H9 (cell line): Measurements from ENCODE around the gene ZFYVE28. TPM values are rescaled to one million over a fixed set of nuclear protein-coding genes. Genes with fewer than 3 reads are reported as not detected.
A peak's percentile ranks its signal among the peaks of the same experiment; 100 is the strongest.

Experiments used
- DNase-seq: peaks from one replicate; pipeline ENCODE4 v3.0.0-alpha.2; 2017
- H2AFZ ChIP-seq: one replicate; pipeline ENCODE4 v1.6.1; 2013; ENCODE audit warnings: mild to moderate bottlenecking, low read length, control low read depth, moderate library complexity
- H2AK5ac ChIP-seq: 2 replicates; pipeline ENCODE4 v1.6.1; 2013; ENCODE audit warnings: low read length, control low read depth, mixed read lengths; ENCODE audit not compliant: insufficient read length
- H2BK120ac ChIP-seq: one replicate; pipeline ENCODE4 v1.6.1; 2013; ENCODE audit warnings: low read depth, mild to moderate bottlenecking, low read length, control low read depth, inconsistent platforms; ENCODE audit not compliant: poor library complexity, severe bottlenecking
- H2BK12ac ChIP-seq: 2 replicates; pipeline ENCODE4 v1.6.1; 2013; ENCODE audit warnings: low read length, control low read depth, mixed read lengths, low read depth; ENCODE audit not compliant: insufficient read length
- H2BK15ac ChIP-seq: 2 replicates; pipeline ENCODE4 v1.6.1; 2013; ENCODE audit warnings: low read depth, low read length, control low read depth
- H2BK20ac ChIP-seq: one replicate; pipeline ENCODE4 v1.6.1; 2013; ENCODE audit warnings: low read depth, mild to moderate bottlenecking, low read length, control low read depth, inconsistent platforms; ENCODE audit not compliant: poor library complexity, severe bottlenecking
- H2BK5ac ChIP-seq: 2 replicates; pipeline ENCODE4 v1.6.1; 2013; ENCODE audit warnings: low read length, control low read depth, mixed read lengths; ENCODE audit not compliant: insufficient read length
- H3K14ac ChIP-seq: 2 replicates; pipeline ENCODE4 v1.6.1; 2013; ENCODE audit warnings: low read length, control low read depth; ENCODE audit not compliant: insufficient read depth
- H3K18ac ChIP-seq: 2 replicates; pipeline ENCODE4 v1.6.1; 2013; ENCODE audit warnings: low read depth, mild to moderate bottlenecking, mixed read lengths, low read length, control low read depth; ENCODE audit not compliant: insufficient read length
- H3K23ac ChIP-seq: 2 replicates; pipeline ENCODE4 v1.6.1; 2013; ENCODE audit warnings: low read length, control low read depth, mixed read lengths, low read depth; ENCODE audit not compliant: insufficient read length
- H3K23me2 ChIP-seq: 2 replicates; pipeline ENCODE4 v1.6.1; 2013; ENCODE audit warnings: low read depth, mild to moderate bottlenecking, mixed read lengths, low read length, control low read depth; ENCODE audit not compliant: insufficient read length, poor library complexity, severe bottlenecking
- H3K27ac ChIP-seq: 2 replicates; pipeline ENCODE4 v1.5.1; 2013; ENCODE audit warnings: low read length, control low read depth, mixed read lengths, low read depth; ENCODE audit not compliant: insufficient read length
- H3K27me3 ChIP-seq: 2 replicates; pipeline ENCODE4 v1.6.1; 2013; ENCODE audit warnings: low read length, control low read depth, inconsistent platforms; ENCODE audit not compliant: insufficient read depth
- H3K4ac ChIP-seq: 2 replicates; pipeline ENCODE4 v1.6.1; 2013; ENCODE audit warnings: low read depth, mild to moderate bottlenecking, control low read depth, inconsistent platforms, low read length, moderate library complexity
- H3K4me1 ChIP-seq: 2 replicates; pipeline ENCODE4 v1.6.1; 2013; ENCODE audit warnings: low read length, control low read depth, inconsistent platforms; ENCODE audit not compliant: insufficient read depth
- H3K4me2 ChIP-seq: 2 replicates; pipeline ENCODE4 v1.6.1; 2013; ENCODE audit warnings: low read length, control low read depth, mixed read lengths; ENCODE audit not compliant: insufficient read length, insufficient read depth
- H3K56ac ChIP-seq: 2 replicates; pipeline ENCODE4 v1.6.1; 2013; ENCODE audit warnings: low read depth, mild to moderate bottlenecking, mixed read lengths, low read length, control low read depth; ENCODE audit not compliant: insufficient read length
- H3K79me1 ChIP-seq: 2 replicates; pipeline ENCODE4 v1.6.1; 2013; ENCODE audit warnings: low read depth, mild to moderate bottlenecking, moderate library complexity, low read length, control low read depth, inconsistent platforms; ENCODE audit not compliant: insufficient read depth, poor library complexity, severe bottlenecking
- H3K79me2 ChIP-seq: 2 replicates; pipeline ENCODE4 v1.6.1; 2013; ENCODE audit warnings: low read length, control low read depth, inconsistent platforms; ENCODE audit not compliant: insufficient read depth
- H3K9ac ChIP-seq: 2 replicates; pipeline ENCODE4 v1.6.1; 2013; ENCODE audit warnings: low read length, control low read depth, mixed read lengths; ENCODE audit not compliant: insufficient read length; ENCODE audit errors: extremely low read depth
- H3K9me3 ChIP-seq: one replicate; pipeline ENCODE4 v1.6.1; 2013; ENCODE audit warnings: low read depth, low read length, inconsistent platforms; ENCODE audit not compliant: control insufficient read depth
- H3T11ph ChIP-seq: one replicate; pipeline ENCODE4 v1.6.1; 2013; ENCODE audit warnings: mild to moderate bottlenecking, low read length, control low read depth, inconsistent platforms
- H4K20me1 ChIP-seq: one replicate; pipeline ENCODE4 v1.6.1; 2013; ENCODE audit not compliant: control insufficient read depth, insufficient read length, insufficient read depth
- H4K5ac ChIP-seq: 2 replicates; pipeline ENCODE4 v1.6.1; 2013; ENCODE audit warnings: low read depth, mild to moderate bottlenecking, mixed read lengths, low read length, control low read depth; ENCODE audit not compliant: insufficient read length
- H4K8ac ChIP-seq: replicated peaks from 2 replicates; pipeline ENCODE4 v1.6.1; 2013; ENCODE audit warnings: low read length, control low read depth, mixed read lengths, low read depth; ENCODE audit not compliant: insufficient read length
- H4K91ac ChIP-seq: 2 replicates; pipeline ENCODE4 v1.6.1; 2013; ENCODE audit warnings: low read depth, mild to moderate bottlenecking, moderate library complexity, mixed read lengths, low read length, control low read depth; ENCODE audit not compliant: insufficient read length
- H3K27ac Mint-ChIP-seq, 3 experiments: 2 replicates in 2 of 3; 3 replicates in 1 of 3; pipeline ENCODE4 v1.8.0; 2020 to 2021; ENCODE audit warnings: mixed read lengths in 3 of 3, mild to moderate bottlenecking in 1 of 3, moderate library complexity in 1 of 3
- H3K27me3 Mint-ChIP-seq: 2 replicates; pipeline ENCODE4 v1.8.0; 2021; ENCODE audit warnings: low read depth, mild to moderate bottlenecking, moderate library complexity, mixed read lengths
- H3K36me3 Mint-ChIP-seq, 3 experiments: 2 replicates in 2 of 3; 3 replicates in 1 of 3; pipeline ENCODE4 v1.8.0; 2020 to 2021; ENCODE audit warnings: low read depth in 3 of 3, mixed read lengths in 3 of 3; ENCODE audit not compliant: insufficient read depth in 1 of 3
- H3K4me1 Mint-ChIP-seq, 2 experiments: 2 replicates each; pipeline ENCODE4 v1.8.0; 2020; ENCODE audit warnings: mixed read lengths in 2 of 2
- H3K4me3 Mint-ChIP-seq, 2 experiments: 2 replicates in 1 of 2; 3 replicates in 1 of 2; pipeline ENCODE4 v1.8.0; 2020 to 2021; ENCODE audit warnings: mild to moderate bottlenecking in 2 of 2, mixed read lengths in 2 of 2, moderate library complexity in 1 of 2
- H3K9me3 Mint-ChIP-seq, 2 experiments: 2 replicates in 1 of 2; 3 replicates in 1 of 2; pipeline ENCODE4 v1.8.0; 2020; ENCODE audit warnings: mild to moderate bottlenecking in 2 of 2, mixed read lengths in 2 of 2, moderate library complexity in 1 of 2
- CTCF ChIP-seq: fragments of 200-600 bp; sonication (generic); conservative IDR thresholded peaks from 3 replicates; pipeline ENCODE4 v1.8.0; 2021; ENCODE audit warnings: antibody characterized with exemption, mild to moderate bottlenecking
- WGBS: extraction: QIAGEN DNeasy Blood & Tissue Kit; methylation state at CpG from one replicate; pipeline ENCODE4 v1.1.7; 2013; ENCODE audit warnings: missing lambda C conversion rate, low lambda C conversion rate, mixed read lengths; ENCODE audit not compliant: insufficient read length; ENCODE audit errors: extremely low coverage; 5-methylcytosine and 5-hydroxymethylcytosine counted together
- total RNA-seq: library from RNA; stranded (reverse); gene quantifications from 2 replicates; pipeline ENCODE4 v1.2.1, GENCODE V29; 2021

The ZFYVE28 gene
- total RNA-seq, 1 experiment from 2014 or later = 0.98 TPM

GRCh38 chr4:2341261-2341841, 77.1 kb downstream of the ZFYVE28 start:
- no peak overlapping the region for H2BK5ac ChIP-seq
- H3K4me1 ChIP-seq = no peaks in the 10 kb centered on the region
- no peak overlapping the region for H2BK120ac ChIP-seq
- no peak overlapping the region for H2BK15ac ChIP-seq
- H3K14ac ChIP-seq = no peak overlapping the region
- no peaks in the 10 kb centered on the region for H3K79me2 ChIP-seq
- H3K9me3 ChIP-seq = no peaks in the 10 kb centered on the region
- no peaks in the 10 kb centered on the region for H3K23me2 ChIP-seq
- H3K4me3 Mint-ChIP-seq = no peak overlapping the region
- H2AK5ac ChIP-seq = no peak overlapping the region
- H4K8ac ChIP-seq = no peak overlapping the region
- H3K27me3 Mint-ChIP-seq = peaks cover 1% of the 10 kb centered on the region; the same call in 1 of the 2 replicates
- no peaks in the 10 kb centered on the region; a peak in 1 of 5 replicates for H3K9me3 Mint-ChIP-seq
- H3K23ac ChIP-seq = no peak overlapping the region
- peak; percentile 19 for DNase-seq
- H4K20me1 ChIP-seq = no peaks in the 10 kb centered on the region
- H2AFZ ChIP-seq = no peak overlapping the region
- no peaks in the 10 kb centered on the region for H3K79me1 ChIP-seq
- no peak overlapping the region for H4K91ac ChIP-seq
- no peak overlapping the region for H2BK20ac ChIP-seq
- H3T11ph ChIP-seq = no peak overlapping the region
- no peak overlapping the region for H2BK12ac ChIP-seq
- no peak overlapping the region for H4K5ac ChIP-seq
- H3K27me3 ChIP-seq = no peaks in the 10 kb centered on the region
- H3K4ac ChIP-seq = no peak overlapping the region
- TF ChIP-seq CTCF = no peak
- H3K18ac ChIP-seq = no peak overlapping the region
- no peak overlapping the region for H3K27ac Mint-ChIP-seq
- H3K4me2 ChIP-seq = no peak overlapping the region
- peaks cover 6 to 9% of the 10 kb centered on the region in 2 experiments for H3K4me1 Mint-ChIP-seq
- H3K36me3 Mint-ChIP-seq = no peaks in the 10 kb centered on the region; a peak in 2 of 7 replicates
- no peak overlapping the region for H3K27ac ChIP-seq
- H3K56ac ChIP-seq = no peak overlapping the region
- no peak overlapping the region for H3K9ac ChIP-seq
- WGBS = no CpG with 5 or more reads among the region's 28 CpGs
